ENCODE measurements around the gene CLK1. TPM values are rescaled to one million over a fixed set of nuclear protein-coding genes. Genes with fewer than 3 reads are reported as not detected.
A peak's percentile ranks its signal among the peaks of the same experiment; 100 is the strongest.

The CLK1 gene
- total RNA-seq, 3 donors from 2014 or later = 62.0 to 138 (median 88.3) TPM

DNA sequence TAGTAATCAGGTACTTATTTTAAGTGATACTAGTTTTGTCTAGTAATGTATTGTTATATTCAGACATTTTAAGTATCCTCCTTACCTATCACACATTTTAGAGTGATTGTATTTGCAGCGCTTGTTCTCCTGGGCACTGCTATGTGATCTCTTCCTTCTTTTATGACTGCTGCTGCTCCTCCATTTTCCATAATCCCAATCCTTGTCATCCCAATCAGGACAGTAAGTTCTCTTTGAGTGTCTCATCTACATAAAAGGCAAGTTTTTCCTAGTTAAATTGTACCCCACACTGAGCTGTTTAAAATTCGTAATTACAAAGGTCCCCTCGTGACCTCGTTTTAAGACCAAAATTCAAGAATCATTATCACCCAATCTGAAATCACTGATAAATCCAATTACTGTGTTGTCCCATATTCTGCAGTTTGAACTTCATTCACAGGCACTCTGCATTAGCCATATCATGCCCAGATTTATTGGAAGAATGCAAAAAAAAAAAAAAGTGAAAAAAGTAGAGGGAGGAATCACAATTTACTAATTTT, 2.8 kb downstream of the CLK1 start:
- no peak overlapping the region for H3K4me3 ChIP-seq
- no peaks in the 10 kb centered on the region for H3K9me3 ChIP-seq
- intact Hi-C loops (cut with DNase I, micrococcal nuclease) = no loop called here
- TF ChIP-seq, protein P1, sequence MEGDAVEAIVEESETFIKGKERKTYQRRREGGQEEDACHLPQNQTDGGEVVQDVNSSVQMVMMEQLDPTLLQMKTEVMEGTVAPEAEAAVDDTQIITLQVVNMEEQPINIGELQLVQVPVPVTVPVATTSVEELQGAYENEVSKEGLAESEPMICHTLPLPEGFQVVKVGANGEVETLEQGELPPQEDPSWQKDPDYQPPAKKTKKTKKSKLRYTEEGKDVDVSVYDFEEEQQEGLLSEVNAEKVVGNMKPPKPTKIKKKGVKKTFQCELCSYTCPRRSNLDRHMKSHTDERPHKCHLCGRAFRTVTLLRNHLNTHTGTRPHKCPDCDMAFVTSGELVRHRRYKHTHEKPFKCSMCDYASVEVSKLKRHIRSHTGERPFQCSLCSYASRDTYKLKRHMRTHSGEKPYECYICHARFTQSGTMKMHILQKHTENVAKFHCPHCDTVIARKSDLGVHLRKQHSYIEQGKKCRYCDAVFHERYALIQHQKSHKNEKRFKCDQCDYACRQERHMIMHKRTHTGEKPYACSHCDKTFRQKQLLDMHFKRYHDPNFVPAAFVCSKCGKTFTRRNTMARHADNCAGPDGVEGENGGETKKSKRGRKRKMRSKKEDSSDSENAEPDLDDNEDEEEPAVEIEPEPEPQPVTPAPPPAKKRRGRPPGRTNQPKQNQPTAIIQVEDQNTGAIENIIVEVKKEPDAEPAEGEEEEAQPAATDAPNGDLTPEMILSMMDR (IDR thresholded peaks at IDR 0.05) = no peak
- DNase-seq (no peak), ATAC-seq (no peak)
- peaks cover 17% of the 10 kb centered on the region for H3K36me3 ChIP-seq (ENCODE audit: low read depth)
- H3K4me1 ChIP-seq (ENCODE audit: low read depth) = peaks cover 11% of the 10 kb centered on the region

DNA sequence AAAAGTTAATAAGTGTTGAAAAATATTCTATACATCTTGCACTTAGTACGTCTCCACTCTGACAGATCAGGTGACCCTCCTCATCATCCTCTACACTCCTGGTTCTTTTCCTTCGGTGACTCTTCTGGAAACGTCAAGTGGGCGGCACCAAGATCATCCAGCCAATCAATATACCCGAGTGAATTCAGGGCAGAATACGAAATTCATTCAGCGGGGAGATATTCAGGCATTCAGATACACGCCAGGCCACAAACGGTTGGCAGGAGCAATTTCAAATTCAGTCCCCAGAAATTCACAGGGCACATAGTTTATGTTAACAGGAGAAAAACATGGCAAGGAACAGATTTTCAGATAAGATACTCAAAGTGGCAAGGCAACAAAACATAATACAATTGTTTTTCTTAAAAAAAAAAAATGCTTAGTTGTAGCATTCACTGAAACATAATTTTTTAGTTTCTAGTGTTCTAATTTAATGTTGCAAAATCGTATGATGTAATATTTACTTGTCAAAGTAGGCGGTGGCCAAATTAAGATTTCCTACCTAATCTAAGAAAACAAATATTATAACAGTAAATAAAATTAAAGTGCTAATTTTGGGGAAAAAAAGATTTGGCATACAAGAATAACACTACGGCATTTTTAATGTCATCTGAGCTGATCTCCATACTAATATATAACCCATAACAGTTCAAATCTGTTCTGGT, 4.2 kb downstream of the CLK1 start:
- Histone ChIP-seq H3K4me1 (ENCODE audit: low read depth) (peaks cover 11% of the 10 kb centered on the region), H3K9me3 (no peaks in the 10 kb centered on the region), H3K36me3 (ENCODE audit: low read depth) (peaks cover 32% of the 10 kb centered on the region), H3K4me3 (no peak overlapping the region)
- intact Hi-C loops (cut with DNase I, micrococcal nuclease) = no loop called here
- TF ChIP-seq, protein P1 (IDR thresholded peaks at IDR 0.05) = no peak
- DNase-seq (peak in 1 of 3 donors; percentile 27), ATAC-seq (no peak)

DNA sequence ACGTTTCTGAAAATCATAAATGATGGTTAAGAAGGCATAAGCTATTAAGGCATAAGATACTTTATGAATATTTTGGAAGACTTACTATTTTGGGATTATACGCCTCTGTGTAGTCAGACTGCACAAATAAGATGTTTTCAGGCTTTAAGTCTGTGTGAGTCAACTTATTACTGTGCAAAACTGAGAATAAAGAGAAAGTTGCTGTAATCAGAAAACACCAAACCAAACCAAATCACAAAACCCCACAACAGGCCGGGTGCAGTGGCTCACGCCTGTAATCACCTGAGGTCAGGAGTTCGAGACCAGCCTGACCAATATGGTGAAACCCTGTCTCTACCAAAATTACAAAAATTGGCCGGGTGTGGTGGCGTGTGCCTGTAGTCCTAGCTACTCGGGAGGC, 7.7 kb downstream of the CLK1 start:
- intact Hi-C loops (cut with DNase I, micrococcal nuclease) = no loop called here
- Histone ChIP-seq H3K4me3 (no peak overlapping the region), H3K36me3 (ENCODE audit: low read depth) (peaks cover 33% of the 10 kb centered on the region), H3K4me1 (ENCODE audit: low read depth) (peaks cover 11% of the 10 kb centered on the region), H3K9me3 (no peaks in the 10 kb centered on the region)
- DNase-seq (no peak), ATAC-seq (no peak)
- TF ChIP-seq, protein P1 (IDR thresholded peaks at IDR 0.05) = no peak

DNA sequence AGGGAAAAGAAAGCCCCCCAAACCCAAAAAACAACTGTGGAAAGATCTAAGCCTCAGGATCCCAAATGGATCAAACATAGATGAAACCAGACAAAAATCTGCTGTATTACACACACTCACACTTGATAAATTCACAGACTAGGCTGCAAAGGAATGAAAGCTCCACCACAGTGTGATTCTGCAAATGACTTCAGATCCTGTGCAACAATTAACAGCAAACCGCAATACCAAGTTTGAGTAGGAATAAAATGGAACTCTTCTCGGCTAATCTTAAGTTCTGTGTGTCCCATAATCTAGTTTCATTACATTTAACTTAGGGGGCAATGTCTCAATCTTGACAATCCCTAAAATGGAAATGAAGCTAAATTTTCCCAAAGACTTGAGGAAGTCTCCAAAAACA, 11.9 kb downstream of the CLK1 start:
- H3K4me1 ChIP-seq (ENCODE audit: low read depth) = peaks cover 6% of the 10 kb centered on the region
- H3K4me3 ChIP-seq = no peak overlapping the region
- ATAC-seq (no peak), DNase-seq (no peak)
- H3K9me3 ChIP-seq = no peaks in the 10 kb centered on the region
- intact Hi-C loops (cut with DNase I, micrococcal nuclease) = no loop called here
- H3K36me3 ChIP-seq (ENCODE audit: low read depth) = peaks cover 23% of the 10 kb centered on the region
- TF ChIP-seq, protein P1 (IDR thresholded peaks at IDR 0.05) = no peak

DNA sequence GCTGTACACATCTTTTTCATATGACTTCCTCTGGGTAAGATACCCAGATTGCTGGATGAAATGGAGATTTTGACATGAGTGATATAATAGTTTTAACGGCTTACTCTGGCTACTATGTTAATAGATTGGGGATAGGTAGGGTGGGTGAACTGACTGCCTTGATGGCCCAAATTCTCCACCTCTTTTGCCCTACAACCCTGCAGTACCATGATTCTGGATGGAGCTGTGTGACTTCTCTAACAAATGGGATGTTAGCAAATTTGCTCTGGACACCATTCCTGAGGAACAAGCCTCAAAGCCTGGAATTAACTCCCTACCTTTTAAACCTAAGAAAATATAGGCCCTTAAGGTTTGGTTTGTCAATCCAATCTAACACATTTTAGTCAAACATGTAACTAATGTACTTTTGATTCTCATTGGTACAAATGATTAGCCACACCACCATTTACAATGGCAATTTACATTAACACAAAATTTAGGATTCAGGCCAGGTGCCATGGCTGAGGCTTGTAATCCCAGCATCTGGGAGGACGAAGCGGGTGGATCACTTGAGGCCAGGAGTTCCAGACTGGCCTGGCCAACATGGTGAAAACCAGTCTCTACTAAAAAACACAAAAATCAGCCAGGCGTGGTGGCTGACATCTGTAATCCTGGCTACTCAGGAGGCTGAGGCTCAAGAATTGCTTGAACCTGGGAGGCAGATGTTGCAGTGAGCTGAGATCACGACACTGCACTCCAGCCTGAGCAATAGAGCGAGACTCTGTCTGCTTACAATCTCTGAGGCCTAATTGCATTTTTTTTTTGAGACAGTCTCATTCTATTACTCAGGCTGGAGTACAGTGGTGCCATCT, 12.8 kb downstream of the CLK1 start:
- Histone ChIP-seq H3K9me3 (no peaks in the 10 kb centered on the region), H3K4me3 (no peak overlapping the region), H3K4me1 (ENCODE audit: low read depth) (peaks cover 9% of the 10 kb centered on the region), H3K36me3 (ENCODE audit: low read depth) (peaks cover 15% of the 10 kb centered on the region)
- ATAC-seq (no peak), DNase-seq (no peak)
- TF ChIP-seq, protein P1 (IDR thresholded peaks at IDR 0.05) = no peak
- intact Hi-C loops (cut with DNase I, micrococcal nuclease) = no loop called here

Data from mucosa of descending colon (tissue), 3 donors.